ENCODE results near the gene NHLRC3.
"Not testable (repeated sequence)": the region's sequence is repeated elsewhere in the genome, so short reads cannot be mapped to it uniquely, and the experiment has no call there.

Gene NHLRC3

DNA sequence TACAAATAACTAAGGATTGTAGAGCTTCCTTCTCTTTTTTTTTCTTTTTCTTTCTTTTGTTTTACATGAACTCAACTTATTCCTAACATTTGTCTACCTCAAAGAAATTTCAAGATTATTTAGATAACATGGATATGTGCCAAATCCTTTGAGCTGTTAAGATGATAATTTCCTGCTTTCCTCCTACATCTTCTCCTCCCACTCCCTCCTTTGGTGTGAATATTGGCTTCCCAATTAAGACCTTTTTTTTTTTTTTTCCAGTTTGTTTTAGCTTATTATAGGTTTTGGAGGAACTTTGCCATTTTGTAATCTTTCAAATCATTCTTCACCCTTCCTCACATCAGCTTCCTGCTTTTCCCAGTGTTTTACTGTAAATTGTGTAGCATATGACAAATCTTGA is 10.6 kb downstream of the NHLRC3 start:
- DNase-seq = no peak

DNA sequence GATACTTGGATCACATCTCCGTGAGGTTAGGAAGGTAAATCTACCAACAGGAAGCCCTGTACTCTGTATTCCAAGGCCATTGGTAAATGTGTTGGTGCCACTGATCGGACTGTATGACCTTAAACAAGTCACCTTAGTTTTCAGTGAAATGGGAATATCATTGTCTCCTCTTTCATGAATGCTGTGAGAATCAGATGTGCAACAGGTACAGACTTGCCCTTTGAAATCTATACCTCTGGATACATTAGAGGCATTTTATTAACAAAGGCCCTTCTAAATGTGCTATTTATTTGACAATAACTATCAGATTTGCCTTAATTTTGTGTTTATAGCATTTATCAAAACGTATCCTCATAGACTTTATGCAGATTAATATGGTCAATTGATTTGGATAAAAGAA is 11.0 kb downstream of the NHLRC3 start:
- no peak for DNase-seq

DNA sequence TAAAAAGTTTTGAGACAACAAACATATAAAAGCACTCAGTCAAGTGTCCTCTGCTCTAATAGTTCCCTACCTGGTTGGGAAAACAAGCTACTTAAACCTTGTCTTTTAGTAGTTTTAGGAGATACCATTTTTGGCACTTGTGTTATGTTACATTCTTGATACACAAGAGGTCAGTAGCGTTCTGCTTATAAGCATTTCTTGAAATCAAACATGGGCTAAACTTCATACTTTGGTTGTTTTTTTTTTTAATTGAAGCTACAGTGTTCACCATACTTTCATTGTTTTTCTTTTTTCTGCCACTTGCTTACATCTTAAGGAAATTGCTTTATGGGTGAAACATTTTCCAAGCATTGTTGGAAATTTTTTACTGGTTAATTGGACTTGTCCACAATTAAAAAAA is 12.9 kb downstream of the NHLRC3 start:
- peak; percentile 41 for DNase-seq

DNA sequence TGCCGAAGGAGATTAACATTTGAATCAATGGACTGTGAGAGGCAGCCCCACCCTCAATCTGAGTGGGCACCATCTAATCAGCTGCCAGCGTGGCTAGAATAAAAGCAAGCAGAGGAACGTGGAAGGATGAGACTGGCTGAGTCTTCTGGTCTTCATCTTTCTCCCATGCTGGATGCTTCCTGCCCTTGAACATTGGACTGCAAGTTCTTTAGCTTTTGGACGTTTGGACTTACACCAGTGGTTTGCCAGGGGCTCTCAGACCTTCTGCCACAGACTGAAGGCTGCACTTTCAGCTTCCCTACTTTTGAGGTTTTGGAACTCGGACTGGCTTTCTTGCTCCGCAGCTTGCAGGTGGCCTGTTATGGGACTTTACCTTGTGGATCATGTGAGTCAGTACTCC is 14.7 kb downstream of the NHLRC3 start:
- peak; percentile 36 for DNase-seq

DNA sequence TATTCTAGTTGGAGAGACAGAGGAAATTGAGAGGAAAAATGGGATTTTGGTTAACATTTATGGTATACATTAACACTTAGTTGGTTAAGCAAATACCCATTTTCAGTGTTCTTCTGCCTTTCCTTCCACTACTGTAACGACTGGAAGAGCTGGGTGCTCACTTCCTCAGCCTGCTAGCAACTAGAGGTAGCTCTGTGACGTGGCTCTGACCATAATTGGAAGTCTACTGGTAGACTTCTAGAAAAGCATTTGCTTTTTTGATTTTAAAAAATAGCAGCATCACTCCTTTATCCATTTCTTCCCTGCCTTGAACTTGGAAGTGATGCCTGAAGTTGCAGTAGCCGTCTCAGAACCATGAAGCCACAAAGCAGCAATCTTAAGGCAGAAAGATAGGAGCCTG is 15.9 kb downstream of the NHLRC3 start:
- DNase-seq = peak; percentile 32

DNA sequence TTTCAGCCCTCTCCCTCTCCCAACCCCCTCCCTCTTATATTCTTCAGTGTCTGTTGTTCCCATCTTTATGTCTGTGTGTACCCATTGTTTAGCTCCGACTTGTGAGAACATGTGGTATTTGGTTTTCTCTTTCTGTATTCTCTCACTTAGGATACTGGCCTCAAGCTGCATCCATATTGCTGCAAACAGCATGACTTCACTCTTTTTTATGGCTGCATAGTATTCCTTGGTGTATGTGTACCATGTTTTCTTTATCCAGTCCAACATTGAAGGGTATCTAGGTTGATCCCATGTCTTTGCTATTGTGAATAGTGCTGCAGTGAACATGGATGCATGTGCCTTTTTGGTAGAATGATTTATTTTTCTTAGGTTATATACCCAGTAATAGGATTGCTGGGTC is 17.8 kb downstream of the NHLRC3 start:
- DNase-seq = no peak

DNA sequence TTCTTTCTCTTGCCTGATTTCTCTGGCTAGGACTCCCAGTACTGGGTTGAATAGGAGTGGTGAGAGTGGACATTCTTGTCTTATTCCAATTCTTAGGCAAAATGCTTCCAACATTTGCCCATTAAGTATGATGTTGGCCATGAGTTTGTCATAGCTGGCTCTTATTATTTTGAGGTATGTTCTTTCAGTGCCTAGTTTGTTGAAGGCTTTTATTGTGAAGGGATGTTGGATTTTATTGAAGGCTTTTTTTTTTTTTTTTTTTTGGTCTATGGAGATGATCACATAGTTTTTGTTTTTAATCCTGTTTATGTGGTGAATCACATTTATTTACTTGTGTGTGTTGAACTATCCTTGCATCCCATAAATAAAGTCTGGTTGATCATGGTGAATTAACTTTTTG is 19.8 kb downstream of the NHLRC3 start:
- DNase-seq = no peak

DNA sequence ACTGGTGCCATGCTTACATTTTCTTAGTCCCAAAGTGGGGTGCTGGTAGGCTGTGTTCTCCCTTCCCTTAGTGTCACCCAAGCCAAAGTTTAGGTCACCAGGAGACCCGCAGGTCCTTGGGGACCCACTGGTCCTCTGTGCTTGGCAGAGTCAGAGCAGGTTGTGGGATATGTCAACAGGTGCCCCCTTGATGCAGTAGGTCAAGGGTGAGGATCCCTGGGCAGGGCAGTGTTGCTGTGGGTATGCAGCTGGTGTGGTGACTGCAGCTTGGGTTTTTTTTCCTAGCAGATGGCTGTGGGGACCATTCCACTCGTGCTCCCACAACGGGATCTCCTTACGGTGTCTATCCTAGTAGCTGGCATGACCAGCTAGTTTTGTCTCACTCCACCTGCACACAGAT is 23.7 kb downstream of the NHLRC3 start:
- DNase-seq = no peak

DNA sequence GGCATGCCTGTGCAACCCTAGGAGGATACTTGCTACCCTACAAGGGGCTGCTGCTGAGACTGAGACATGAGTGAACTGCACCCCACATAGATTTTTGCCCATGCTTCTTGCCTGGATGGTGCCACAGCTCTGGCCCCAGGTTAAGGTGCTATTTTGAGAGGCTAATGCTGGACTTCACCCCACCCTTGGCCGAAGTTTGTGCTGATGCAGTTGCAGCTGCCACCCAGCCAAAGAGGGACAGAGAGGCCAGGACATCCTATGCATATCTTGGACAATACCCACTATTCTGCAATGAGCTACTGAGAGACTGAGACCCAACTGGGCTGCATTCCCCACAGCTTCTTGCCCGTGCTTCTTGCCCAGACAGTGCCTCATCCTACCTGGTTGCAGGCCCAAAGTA is 34.6 kb downstream of the NHLRC3 start:
- no peak for DNase-seq

DNA sequence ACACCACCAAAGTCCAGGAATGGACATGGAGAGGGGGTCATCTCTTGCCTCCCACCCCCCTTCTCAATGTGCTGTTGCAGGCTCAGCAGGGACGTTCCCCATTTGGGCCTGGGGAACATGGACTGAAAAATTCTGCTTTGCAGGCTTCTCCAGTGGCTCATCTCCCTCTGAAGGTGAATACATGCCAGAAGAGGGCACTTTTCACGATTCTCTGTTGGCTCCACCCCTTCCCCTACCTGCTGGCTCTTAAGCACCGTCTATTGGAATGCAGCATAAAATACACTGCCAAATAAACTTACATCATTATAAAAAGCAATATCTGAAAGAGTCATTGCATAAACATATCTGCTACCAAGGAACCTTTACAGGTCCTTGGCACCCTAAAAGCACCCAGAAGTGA is 35.7 kb downstream of the NHLRC3 start:
- no peak for DNase-seq

DNA sequence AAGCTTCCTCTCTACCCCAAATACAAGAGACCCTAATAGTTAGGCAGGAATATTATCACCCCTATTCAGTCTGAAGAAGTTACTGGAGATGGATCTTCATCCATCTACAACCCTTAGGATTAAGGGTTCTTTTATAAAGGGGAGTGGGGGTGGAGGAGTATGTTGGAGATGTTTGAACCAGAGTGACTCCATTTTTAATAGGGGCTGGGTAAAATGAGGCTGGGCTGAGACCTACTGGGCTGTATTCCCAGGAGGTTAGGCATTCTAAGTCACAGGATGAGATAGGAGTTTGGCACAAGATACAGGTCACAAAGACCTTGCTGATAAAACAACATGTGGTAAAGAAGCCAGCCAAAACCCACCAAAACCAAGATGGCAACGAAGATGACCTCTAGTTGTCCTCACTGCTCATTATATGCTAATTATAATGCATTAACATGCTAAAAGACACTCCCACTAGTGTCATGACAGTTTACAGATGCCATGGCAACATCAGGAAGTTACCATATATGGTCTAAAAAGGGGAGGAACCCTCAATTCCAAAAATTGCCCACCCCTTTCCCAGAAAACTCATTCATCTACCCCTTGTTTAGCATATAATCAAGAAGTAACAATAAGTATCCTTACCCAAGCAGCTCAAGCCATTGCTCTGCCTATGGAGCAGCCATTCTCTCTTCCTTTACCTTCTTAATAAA is 48.1 kb downstream of the NHLRC3 start:
- not testable (repeated sequence) for DNase-seq

DNA sequence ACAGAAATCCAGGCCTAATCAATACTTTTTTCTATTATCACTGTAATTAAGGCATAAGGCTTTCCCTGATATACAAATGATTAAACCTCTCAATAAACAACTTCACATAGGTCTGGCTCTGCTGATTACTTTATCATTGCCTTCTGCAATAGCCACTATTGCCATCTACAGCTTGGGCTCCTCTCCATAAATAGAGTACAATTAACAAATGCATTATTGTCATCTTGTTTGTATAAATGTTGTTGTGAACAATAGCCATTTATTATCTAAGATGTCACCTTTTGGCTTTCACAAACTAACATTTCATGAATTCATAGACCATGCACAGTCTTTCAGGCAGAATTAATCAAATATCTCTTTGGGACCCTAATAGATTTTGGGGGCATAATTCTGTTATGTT is 53.3 kb downstream of the NHLRC3 start:
- DNase-seq = peak; percentile 75

DNA sequence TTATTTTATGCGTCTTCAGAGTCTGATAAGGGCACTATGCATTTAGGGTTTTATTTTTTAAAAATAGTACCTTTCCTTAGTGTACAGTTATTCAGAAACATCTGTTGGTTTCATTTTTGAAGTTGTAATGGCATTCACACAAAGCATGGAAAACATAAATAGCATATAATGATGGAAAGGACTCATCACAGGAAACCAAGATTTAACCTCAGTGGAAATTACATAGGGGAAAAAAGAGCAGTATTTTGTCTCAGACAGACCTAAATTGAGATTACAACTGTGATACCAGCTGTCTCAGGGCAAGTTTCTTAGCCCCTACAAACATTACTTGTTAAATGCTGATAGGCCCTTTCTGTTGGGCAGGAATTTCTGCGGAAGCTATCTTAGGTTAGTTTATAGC is 57.2 kb downstream of the NHLRC3 start:
- DNase-seq = no peak

DNA sequence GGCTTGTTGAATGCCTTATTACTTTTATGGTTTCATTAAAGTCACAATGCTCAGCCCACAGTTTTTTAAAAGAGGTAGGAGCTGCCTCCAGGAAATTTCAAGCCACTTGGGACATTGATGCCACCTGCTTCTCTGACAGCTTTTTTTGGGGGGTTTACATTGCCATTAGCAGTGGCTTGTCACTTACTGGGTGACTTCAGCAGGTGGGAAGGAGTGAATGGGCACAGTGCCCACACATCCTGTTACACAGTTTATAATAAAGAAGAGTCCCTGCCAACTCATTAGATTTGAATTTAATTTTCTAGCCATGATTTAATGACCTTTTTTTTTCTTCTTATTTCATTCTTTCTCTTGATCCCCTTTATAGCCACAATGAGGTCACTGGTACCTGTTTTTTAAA is 61.0 kb downstream of the NHLRC3 start:
- no peak for DNase-seq
